Mucosa of gallbladder (tissue), 1 donor: ENCODE results near the gene CACTIN. TPM values are rescaled to one million over a fixed set of nuclear protein-coding genes. Genes with fewer than 3 reads are reported as not detected.
"Not testable (repeated sequence)": the region's sequence is repeated elsewhere in the genome, so short reads cannot be mapped to it uniquely, and the experiment has no call there.

Experiments
- DNase-seq: peaks from one replicate; pipeline ENCODE4 v3.0.0-alpha.2; 2020; ENCODE audit warnings: low spot score
- total RNA-seq: library from RNA; stranded (reverse); gene quantifications from one replicate; pipeline ENCODE4 v1.2.1, GENCODE V29; 2021
- donor health status: DM: no; HTN: no; CAD: no.

CACTIN gene
- total RNA-seq, 1 donor from 2014 or later = 25.8 TPM

DNA sequence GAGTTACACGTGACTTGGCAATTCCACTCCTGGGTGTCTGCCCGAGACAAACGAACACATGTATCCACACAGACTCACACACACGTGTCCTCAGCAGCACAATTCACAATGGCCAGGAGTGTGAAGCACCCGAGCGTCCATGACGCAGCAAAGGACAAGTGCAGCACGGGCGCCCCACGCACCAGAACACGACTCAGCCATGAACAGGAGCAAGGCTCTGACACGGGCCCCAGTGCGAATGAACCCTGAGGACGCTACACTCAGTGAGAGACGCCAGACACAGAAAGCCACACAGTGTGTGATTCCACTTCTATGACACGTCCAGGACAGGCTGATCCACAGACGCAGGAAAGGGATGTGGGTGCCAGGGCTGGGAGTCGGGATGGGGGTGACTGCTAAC lies 37.2 kb upstream of the CACTIN start:
- no peak for DNase-seq

DNA sequence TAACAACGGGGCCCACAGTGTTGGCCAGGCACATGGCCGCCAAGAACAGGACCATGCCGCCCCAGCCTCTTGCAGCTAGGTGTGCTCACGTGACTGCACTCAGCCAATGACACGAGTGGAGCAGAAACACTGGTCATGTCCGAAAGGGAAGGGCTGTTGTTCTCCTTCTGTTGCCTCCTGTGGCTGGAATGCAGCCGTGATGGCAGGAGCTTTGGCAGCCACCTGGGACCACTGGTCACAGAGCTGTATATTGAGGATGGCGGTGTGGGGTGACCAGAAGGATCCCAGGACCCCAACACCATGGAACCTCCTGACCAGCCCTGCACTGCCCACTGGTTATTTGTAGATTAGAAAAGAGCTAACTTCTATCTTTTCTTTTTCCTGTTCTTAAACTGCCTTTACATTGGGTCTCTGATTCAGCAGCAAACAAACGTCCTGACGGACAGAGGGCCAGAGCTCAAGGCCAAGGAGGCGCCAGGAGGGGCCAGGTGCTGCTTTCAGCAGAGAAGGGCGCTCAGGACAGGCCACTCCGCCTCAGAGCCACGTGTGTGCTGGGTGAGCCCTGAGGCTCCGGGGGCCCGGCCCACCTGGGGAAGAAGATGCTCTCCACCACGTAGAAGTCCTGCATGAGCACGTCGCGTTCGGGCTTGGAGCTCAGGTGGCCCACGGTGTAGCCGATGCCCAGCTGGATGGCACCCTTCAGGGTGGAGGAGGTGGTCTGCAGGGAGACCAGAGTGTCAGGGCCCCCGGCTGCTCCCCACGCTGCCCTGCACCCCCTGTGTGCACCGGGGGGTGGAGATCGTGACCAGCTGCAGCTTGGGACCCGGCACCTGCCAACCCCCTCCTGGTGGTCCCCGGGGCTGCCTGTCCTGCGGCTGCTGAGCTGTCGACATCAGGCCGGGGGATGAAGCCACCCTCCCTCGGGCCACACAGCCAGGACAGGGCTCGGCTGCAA lies 35.0 kb upstream of the CACTIN start:
- no peak for DNase-seq

DNA sequence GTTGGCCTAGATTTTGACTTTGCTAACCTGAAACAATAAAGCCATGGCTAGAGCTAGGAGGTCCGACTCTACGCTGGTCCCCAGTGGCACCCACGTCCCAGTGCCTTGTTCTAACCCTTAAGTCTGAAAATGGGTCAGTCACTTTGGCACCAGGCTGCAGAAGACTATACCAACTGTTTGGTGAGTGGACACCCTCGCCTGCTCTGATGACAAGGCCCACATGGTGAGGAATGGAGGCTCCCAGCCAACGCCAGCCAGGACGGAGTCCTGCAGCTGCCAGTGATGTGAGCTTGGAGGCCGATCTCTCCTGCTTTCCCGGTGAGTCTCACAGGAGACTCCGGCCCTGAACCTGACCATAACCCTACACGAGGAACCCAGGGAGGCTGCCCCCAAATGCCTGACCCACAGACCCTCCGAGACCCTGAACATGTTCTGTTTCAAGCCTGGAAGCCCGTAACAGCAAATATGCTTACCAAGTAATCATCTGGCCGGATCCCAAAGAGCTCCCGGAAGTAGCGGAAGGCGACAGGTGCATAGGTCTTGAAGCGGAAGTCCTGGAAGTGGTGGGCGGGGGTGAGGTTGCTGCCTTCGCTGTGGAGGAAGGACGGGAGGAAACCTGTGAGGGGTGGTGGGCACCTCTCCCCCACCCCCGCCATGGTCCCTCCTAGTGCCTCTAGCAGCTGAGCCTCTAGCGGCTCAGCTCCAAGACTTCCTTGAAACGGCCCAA lies 34.1 kb upstream of the CACTIN start:
- no peak for DNase-seq

DNA sequence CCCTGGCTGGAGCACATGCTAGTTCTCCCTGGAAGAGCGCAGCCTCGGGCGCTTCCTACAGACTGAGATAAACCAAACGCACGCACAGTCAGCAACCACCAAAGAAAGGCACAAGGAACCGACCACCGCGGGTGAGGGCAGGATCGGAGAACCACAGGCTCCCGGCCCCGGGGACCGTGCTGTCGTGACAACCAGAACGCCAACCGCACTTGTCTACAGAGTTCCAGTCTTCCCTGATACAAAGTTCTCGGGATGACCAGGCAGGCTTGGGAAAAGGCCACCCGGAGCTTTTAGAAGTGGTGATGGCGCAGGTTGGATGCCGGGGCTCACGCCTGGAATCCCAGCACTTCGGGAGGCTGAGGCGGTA lies 33.1 kb upstream of the CACTIN start:
- DNase-seq = no peak

DNA sequence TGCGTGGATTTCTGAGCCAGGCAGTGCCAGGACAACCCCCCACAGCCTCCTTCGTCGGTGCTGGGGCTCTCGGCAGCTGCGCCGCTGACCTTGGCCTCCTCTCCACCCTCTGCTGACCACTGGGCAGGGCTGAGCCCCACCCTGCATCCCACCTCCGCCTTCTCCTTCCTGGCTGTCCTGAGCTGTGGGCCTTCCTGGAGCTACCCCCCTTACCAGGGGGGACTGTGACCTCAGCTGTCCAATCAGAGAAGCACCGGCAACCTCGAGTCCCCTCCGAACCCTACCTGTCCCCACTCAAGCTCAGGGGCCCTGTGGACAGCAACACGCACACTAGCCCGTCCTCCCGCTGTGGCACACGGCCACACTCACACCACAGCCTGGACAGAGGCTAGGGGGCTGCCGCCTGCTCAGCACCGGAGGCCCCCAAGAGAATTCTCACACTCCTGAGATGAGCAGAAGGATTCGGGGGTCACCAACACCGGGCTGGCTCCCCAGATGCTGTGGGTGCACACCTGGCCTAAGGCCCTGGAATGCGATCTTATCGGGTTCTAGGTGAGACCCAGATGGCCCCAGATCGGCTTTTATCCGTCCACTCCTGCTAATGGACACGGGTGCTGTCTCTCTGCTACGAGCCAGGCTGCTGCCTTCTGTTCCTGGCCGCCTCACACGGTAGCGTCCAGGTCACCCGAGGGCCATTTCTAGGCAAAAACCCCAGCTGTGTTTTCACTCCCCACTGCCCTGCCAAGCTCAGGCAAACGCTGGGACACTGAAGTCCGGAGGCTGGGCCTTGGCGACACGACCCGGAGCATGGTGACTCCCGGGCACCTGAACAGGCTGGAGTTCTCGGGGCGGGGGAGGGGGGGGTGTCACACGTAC lies 32.5 kb upstream of the CACTIN start:
- DNase-seq = no peak

DNA sequence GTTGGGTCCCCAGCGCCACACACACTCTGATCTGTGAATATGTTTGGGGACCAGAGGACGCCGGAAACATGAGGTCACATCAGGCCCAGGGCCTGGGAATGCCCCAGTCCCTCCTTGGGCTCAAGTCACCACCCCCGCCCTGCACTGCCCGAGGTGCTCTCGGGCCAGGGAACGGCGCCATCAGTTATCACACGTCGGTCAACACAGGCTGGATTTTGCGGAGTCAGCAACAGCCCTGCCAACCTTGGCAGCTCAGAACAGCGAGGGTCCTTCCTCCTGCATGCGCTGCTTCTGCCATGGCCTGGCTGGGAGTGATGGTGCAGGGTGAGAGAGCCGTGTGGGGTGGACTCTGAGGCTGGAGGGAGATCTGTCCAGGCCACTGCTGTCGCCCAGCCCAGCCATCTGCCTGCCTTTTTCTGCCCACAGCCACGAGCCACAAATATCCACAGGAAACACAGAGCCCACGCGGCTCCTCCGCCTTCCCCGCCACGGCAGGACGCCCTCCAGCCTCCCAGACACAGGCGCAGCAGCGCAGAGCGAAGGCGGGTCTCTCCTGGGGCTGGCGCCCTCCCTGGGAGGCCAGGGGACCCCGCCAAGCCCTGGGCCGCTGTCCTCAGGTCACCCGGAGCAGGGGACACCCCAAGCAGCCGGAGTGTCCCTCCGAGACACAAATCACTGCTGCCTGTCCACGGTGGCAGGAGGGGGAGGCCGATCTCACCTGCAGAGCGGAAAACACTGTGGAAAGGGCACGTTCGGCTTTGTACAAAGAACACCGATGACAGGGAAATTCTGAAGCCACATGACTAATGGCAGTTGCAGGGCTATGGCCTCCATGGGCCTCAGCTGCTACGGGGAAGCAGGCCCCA lies 31.6 kb upstream of the CACTIN start:
- DNase-seq = no peak

DNA sequence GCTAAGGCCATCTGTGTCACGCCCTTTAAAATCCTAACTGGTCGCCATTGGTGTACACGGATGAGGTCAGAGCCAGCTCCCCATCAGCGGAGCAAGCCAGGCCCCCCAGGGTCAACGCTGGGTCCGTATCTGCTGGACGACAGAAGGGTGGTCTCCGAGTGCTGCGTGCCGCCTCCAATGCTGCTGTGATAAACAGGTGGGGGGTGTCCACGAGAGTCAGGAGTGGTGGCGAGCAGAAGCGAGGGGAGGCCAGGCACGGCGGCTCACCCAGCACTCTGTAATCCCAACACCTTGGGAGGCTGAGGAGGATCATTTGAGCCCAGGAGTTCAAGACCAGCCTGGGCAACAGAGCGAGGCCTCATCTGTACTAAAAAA lies 30.8 kb upstream of the CACTIN start:
- DNase-seq = no peak

DNA sequence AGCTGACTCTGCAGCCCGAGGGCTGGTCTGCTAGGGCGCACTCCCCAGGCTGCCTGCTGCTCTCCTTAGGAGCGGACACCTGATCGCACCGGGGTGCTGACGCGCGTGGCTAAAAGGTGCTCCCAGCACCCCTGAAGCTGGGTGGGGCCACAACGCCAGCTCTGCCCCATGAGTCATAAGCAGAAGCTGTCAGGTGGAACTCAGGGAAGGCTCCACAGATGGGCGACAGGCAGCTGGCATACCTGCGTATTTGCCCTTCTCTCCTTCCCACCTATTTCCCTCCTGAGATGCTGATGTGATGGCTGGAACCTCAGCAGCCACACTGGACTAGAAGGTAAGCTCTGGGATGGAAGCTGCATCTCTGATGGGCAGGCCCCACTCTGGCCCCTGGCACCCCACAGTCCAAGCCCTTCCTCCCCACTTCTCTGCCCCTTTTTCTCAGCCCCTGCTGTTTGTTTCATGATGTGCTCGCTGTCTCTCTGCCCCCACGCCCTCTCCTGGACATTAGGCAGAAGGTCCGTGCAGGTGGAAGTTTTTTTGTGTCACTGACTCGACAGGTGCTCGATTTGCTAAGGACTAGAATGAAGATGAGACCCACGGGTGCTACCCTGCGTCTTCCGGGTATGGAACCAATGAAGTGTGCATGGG lies 30.3 kb upstream of the CACTIN start:
- no peak for DNase-seq

DNA sequence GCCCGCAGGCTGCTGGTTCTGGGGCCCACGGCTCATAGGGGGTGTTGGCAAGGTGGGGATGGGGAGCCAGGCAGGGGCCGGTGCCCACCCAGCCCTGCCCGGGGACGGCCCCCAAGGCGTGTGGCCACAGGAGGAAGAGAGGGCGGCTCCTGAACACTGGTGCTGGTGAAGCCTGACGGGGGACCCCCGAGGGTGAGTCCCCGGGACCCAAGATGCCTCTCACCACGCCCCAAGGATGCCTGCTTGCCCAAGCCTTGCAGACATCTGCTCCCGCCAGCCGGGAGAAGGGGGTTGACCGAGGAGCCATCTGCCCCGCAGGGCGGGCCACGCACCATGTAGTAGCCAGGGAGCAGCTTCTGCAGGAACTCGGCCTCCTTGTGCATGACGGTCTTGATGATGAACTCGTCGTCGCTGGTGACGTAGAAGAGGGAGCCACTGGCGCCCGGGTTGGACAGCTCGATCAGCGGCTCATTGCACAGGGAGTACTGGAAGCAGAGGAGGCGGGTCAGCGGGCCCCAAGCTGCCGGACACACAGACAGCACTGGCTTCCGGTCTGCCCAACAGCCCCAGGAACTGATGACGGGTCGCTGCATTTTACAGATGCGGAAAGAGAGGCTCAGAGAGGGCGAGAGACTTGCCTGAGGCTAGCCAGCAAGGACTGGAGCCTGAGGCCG lies 29.6 kb upstream of the CACTIN start:
- no peak for DNase-seq

DNA sequence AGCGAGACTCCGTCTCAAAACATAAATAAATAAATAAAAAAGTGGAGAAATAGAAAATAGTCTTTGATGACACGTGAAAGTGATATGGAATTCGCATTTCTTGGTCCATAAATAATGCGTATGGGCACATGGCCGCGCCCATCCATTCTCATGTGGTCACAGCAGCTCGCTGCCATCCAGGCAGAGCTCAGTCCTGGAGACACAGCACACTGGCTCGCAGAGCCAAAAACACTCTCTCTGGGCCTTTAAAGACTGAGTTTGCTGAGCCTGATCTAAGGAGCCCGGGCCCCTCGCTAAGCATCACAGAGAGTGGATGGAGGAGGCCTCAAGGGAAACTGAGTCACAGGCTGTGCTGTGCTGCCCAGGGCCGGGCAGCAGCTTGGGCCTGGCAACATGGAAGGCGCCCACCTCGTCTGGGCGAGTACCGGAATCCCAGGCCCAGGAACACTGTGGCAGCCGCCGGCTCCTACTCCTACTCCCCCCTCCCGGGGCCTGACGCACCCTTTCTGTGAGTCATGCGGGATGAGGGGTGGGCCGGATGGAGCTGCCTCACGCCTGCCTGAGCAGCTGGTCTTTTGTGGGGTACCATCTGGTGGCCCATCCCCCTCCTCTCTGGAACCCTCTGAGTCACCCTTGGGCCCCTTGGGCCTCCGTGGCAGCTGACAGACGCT lies 28.9 kb upstream of the CACTIN start:
- no peak for DNase-seq

DNA sequence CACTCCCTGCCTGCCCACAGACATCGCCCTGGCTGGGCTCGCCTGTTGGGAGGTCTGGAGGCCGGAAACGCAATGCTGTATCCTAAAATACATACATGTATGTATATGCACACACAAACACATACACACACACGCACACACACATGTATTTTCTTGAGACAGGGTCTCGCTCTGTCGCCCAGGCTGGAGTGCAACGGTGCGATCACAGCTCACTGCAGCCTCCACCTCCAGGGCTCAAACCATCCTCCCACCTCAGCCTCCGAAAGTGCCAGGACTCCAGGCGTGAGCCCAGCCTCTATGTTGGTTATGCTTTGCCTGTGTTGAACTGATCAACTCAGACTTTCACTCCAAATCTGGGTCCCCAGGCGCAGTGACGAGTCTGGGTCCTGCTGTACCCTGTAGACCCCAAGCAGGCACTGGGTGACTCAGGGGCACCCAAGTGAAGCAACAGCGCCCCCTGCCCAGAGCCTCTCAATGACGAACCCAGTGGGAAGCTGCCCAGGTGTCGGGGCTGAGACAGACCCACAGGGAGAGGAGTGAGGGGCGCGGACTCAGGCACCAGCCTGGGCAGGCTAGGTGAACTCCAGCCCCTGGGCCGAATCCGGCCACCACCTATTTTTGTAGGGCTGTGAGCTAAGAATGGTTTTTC lies 27.4 kb upstream of the CACTIN start:
- DNase-seq = no peak

DNA sequence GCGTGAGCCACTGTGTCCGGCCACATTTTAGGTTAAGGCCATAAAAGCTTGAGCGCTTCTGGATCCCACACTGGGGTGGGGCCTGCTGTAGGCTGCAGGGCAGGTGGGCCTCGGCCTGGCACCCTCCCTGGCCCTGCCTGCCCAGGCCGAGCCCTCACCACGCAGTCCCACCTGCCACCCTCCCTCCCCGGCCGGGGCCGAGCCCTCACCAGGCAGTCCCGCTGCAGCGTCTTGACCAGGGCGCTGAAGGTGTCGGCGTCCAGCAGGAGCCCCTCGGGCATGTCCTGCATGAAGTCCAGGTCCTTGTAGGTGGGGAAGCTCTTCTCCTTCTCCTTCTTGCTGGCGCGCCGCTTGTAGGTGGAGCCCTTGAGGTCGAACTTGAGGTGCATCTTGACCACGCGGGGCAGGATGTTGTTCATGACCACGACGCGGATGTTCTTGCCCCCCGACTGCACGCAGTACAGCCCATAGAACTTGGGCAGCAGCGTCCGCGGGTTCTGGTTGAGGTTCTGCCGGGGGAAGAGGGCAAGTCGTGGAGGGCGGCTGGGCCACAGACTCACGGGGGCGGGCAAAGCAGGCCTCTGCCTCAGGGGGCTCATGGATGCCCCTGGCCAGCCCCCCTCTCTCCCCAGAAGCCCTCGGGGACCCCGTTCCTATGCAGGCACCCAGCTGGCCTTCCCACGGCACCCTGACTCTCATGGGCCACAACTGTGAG lies 26.6 kb upstream of the CACTIN start:
- no peak for DNase-seq

DNA sequence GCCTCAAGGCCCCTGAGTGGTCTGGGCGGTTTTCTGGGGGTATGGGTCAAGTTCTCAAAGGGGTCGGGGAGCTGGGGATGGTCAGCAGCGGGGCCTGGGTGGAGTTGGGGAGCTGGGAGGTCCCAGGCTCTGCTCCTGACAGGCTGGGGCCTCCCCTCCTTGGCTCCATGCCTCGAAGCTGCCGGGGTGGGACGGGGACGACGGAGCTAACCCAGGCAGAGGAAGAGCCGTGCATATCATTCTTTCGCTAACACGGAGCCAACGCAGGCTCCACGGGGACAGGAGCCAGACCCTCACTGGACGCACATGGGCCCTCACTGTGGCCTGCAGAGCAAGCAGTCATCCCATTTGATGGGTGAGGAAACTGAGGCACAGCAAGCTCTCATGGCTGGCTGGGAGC lies 25.8 kb upstream of the CACTIN start:
- no peak for DNase-seq

DNA sequence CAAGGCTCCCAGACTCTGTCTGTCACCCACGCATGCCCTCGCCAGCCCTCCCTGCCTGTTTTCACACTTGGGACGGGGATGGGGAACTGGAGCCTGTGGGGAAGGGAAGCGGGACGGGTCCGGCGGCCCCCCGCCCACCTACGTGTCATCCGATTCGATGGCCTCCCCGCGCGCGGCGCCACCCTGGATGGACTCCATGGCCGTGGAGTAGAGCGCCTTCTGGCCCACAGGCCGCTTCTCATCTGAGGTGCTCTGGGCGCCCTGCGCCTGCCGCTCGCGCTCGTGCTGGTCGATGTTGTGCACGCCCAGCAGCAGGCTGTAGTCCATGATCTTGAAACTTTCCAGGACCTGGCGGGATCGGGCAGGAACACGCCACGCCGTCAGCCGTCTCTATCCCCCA lies 25.1 kb upstream of the CACTIN start:
- DNase-seq = no peak

DNA sequence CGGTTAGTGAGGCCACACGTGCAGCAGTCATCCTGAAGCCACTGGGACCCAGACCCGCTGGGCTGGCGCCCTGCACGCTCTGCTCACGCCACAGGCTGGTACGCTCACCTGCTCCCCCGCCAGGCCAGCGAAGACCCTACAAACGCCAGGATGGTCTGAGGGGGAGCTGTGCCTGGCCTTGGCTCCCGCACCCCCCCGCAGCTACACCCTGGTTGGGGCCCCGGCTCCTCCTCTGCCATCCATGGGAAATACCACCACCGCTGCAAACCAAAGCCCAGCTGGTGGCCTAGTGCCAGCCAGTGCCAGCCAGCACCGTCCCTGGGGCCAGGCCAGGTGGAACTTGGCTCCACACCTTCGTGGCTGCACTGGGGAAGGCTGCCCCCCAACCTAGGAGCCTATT lies 23.3 kb upstream of the CACTIN start:
- no peak for DNase-seq

DNA sequence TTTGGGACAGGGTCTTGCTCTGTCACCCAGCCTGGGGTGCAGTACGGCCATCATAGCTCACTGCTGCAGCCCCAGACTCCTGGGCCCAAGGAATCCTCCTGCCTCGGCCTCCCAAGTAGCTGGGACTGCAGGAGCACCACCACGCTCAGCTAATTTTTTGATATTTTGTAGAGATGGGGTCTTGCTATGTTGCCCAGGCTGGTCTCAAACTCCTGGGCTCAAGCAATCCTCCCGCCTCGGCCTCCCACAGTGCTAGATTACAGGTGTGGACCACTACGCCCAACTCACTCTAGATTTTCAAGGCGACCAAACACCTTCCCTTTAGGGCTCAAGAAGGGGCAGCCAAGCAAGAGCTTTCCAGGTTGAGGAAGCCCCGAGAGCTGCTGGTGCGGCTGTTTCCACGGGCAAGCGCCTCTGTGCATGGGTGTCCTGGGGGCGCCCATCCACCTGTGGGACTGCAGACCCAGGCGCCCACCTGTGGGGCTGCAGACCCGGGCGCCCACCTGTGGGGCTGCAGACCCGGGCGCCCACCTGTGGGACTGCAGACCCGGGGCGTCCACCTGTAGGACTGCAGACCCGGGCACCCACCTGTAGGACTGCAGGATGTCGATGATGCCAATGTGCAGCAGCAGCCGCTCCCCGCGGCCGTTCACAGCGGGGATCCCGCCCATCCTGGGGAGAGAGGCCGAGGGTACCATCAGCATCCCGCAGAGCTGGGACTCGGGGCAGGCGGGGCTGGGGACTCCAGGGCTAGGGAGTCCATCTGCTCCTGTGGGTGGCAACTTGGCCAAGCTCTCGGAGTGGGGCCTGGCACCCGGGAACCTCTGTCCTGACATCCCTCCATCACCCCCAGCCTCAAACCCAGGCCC lies 21.7 kb upstream of the CACTIN start:
- no peak for DNase-seq

DNA sequence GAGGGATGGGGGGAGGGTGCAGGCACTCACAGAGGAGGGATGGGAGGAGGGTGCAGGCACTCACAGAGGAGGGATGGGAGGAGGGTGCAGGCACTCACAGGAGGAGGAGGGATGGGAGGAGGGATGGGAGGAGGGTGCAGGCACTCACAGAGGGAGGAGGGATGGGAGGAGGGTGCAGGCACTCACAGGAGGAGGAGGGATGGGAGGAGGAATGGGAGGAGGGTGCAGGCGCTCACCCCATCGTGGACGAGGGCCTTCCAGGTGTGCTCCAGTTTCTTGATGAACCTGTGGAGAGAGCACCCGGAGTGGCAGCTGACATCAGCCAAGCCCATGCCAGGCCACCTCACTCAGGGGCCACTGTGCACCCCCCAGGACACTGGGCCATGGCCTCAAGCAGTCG lies 20.5 kb upstream of the CACTIN start:
- not testable (repeated sequence) for DNase-seq
